HCT116 (cell line): ENCODE measurements around the gene SEMA4B. TPM values are rescaled to one million over a fixed set of nuclear protein-coding genes. Genes with fewer than 3 reads are reported as not detected.

Experiments used
- ATAC-seq: fragments of 200-7000 bp; cut with Tn5 transposase; 2 replicates; pipeline ENCODE4 v1.9.1; 2020; ENCODE audit warnings: mild to moderate bottlenecking, moderate library complexity
- BruUV-seq: library from RNA; stranded (reverse); fragments of 400-500 nt; replicated peaks from 2 replicates; lab custom pipeline; 2021; lab: Mats Ljungman, UMichigan
- CTCF ChIA-PET: fragments of 300-600 bp; sonication (Branson Sonifier 250); formaldehyde crosslinking; loops from one replicate; lab custom pipeline; 2021; ENCODE audit warnings: antibody characterized with exemption; lab: Charles Lee
- POLR2A ChIA-PET: fragments of 300-600, 350-600 bp; sonication (Branson Sonifier 250); formaldehyde crosslinking; loops from one replicate; lab custom pipeline; 2021; ENCODE audit warnings: antibody characterized with exemption; lab: Charles Lee
- RAD21 ChIA-PET, 2 experiments: fragments of 300-600 bp; sonication (Branson Sonifier 250); formaldehyde crosslinking; loops; one replicate each; lab custom pipeline; 2023; ENCODE audit warnings: low total read pairs in 2 of 2; ENCODE audit not compliant: uncharacterized antibody in 2 of 2, unreplicated experiment in 2 of 2, low non-redundant PET in 1 of 2; lab: Charles Lee
- DNase-seq: peaks from one replicate; pipeline ENCODE4 v3.0.0-alpha.2; 2010; ENCODE audit warnings: low read depth, low spot score
- H2AFZ ChIP-seq: fragments of 200-600 bp; shearing (Covaris generic), sonication (generic); 2 replicates; pipeline ENCODE4 v1.6.1; 2017; ENCODE audit warnings: low read depth, mixed run types, mixed read lengths, antibody characterized with exemption, low read length; ENCODE audit not compliant: poor library complexity, severe bottlenecking
- H3K27ac ChIP-seq: 2 replicates; pipeline ENCODE4 v1.5.1; 2012; ENCODE audit warnings: low read depth, low read length
- H3K27me3 ChIP-seq: fragments of 200-600 bp; sonication (generic); 2 replicates; pipeline ENCODE4 v1.6.1; 2016; ENCODE audit warnings: mixed run types, low read length, mixed read lengths; ENCODE audit not compliant: insufficient read depth
- H3K36me3 ChIP-seq, 2 experiments: fragments of 200-500 bp in 1 of 2; fragments of 200-600 bp in 1 of 2; sonication (Bioruptor generic) in 1 of 2; sonication (generic) in 1 of 2; 2 replicates each; pipeline versions ENCODE4 v1.5.1 to v1.6.1; 2014 to 2016; ENCODE audit warnings: low read length in 2 of 2, inconsistent platforms in 1 of 2, mixed read lengths in 1 of 2, mixed run types in 1 of 2; ENCODE audit not compliant: insufficient read depth in 2 of 2, control insufficient read depth in 1 of 2
- H3K4me1 ChIP-seq, 2 experiments: fragments of 200-600 bp in 1 of 2; sonication (generic) in 1 of 2; 2 replicates each; pipeline versions ENCODE4 v1.5.1 to v1.6.1; 2012 to 2017; ENCODE audit warnings: low read length in 2 of 2, inconsistent platforms in 1 of 2, mild to moderate bottlenecking in 1 of 2, mixed read lengths in 1 of 2, mixed run types in 1 of 2, moderate library complexity in 1 of 2; ENCODE audit not compliant: insufficient read depth in 2 of 2, control insufficient read depth in 1 of 2
- H3K4me2 ChIP-seq: fragments of 200-600 bp; sonication (generic); 2 replicates; pipeline ENCODE4 v1.6.1; 2017; ENCODE audit warnings: mixed run types, low read length, mixed read lengths
- H3K4me3 ChIP-seq, 2 experiments: fragments of 200-600 bp in 1 of 2; sonication (generic) in 1 of 2; replicated peaks in 1 of 2; 2 replicates each; pipeline ENCODE4 v1.5.1; 2011 to 2016; ENCODE audit warnings: low read length in 2 of 2, control low read depth in 1 of 2, low read depth in 1 of 2, mild to moderate bottlenecking in 1 of 2, mixed read lengths in 1 of 2, mixed run types in 1 of 2
- H3K79me2 ChIP-seq: fragments of 200-600 bp; sonication (generic); 2 replicates; pipeline ENCODE4 v1.6.1; 2017; ENCODE audit warnings: mild to moderate bottlenecking, mixed run types, low read length, moderate library complexity, mixed read lengths; ENCODE audit not compliant: insufficient read depth
- H3K9ac ChIP-seq: fragments of 200-600 bp; sonication (generic); 2 replicates; pipeline ENCODE4 v1.6.1; 2016; ENCODE audit warnings: low read length, mixed read lengths
- H3K9me2 ChIP-seq: fragments of 200-600 bp; sonication (generic), shearing (Covaris generic); 2 replicates; pipeline ENCODE4 v1.6.1; 2017; ENCODE audit warnings: mixed run types, mild to moderate bottlenecking, moderate library complexity; ENCODE audit not compliant: insufficient read depth
- H3K9me3 ChIP-seq, 2 experiments: fragments of 200-500 bp in 1 of 2; fragments of 200-600 bp in 1 of 2; sonication (Bioruptor generic) in 1 of 2; sonication (generic) in 1 of 2; 2 replicates each; pipeline ENCODE4 v1.6.1; 2014 to 2017; ENCODE audit warnings: low read length in 2 of 2, mixed read lengths in 2 of 2, inconsistent platforms in 1 of 2, low read depth in 1 of 2, mild to moderate bottlenecking in 1 of 2, mixed run types in 1 of 2, moderate library complexity in 1 of 2; ENCODE audit not compliant: control insufficient read depth in 1 of 2, insufficient read depth in 1 of 2
- H4K20me1 ChIP-seq: fragments of 200-600 bp; sonication (generic), shearing (Covaris generic); 2 replicates; pipeline ENCODE4 v1.6.1; 2017; ENCODE audit warnings: mixed run types, mild to moderate bottlenecking, moderate library complexity; ENCODE audit not compliant: insufficient read depth
- CTCF ChIP-seq, 3 experiments: fragments of 200-600 bp in 1 of 3; sonication (generic) in 1 of 3; IDR thresholded peaks in 2 of 3; conservative IDR thresholded peaks in 1 of 3; 2 replicates each; pipeline ENCODE4 v1.5.1; 2012 to 2017; ENCODE audit warnings: low read depth in 2 of 3, low read length in 2 of 3, antibody characterized with exemption in 1 of 3, borderline replicate concordance in 1 of 3, control low read depth in 1 of 3, mild to moderate bottlenecking in 1 of 3, mixed read lengths in 1 of 3, mixed run types in 1 of 3, moderate library complexity in 1 of 3; ENCODE audit not compliant: insufficient read depth in 1 of 3
- ELF1 ChIP-seq: IDR thresholded peaks from 2 replicates; pipeline ENCODE4 v1.6.1; 2012; ENCODE audit warnings: low read depth, borderline replicate concordance
- POLR2AphosphoS5 ChIP-seq: IDR thresholded peaks from 2 replicates; pipeline ENCODE4 v1.6.1; 2011; ENCODE audit warnings: mild to moderate bottlenecking, low read depth, low read length, moderate library complexity
- YY1 ChIP-seq: IDR thresholded peaks from 2 replicates; pipeline ENCODE4 v1.6.1; 2011; ENCODE audit warnings: low read length, low read depth, moderate library complexity, mild to moderate bottlenecking; ENCODE audit not compliant: insufficient replicate concordance; ENCODE audit errors: extremely low read depth
- ZFX ChIP-seq: fragments of 450-650 bp; IDR thresholded peaks from 2 replicates; pipeline ENCODE4 v1.6.1; 2017
- intact Hi-C: fragments of 100-400 bp; cut with micrococcal nuclease; formaldehyde crosslinking; loops from 2 replicates; pipeline ENCODE4 v1.10.0; 2022
- total RNA-seq: library from RNA; stranded (reverse); gene quantifications from one replicate; pipeline ENCODE4 v1.2.1, GENCODE V29; 2021; ENCODE audit not compliant: unreplicated experiment

SEMA4B gene
- total RNA-seq, 1 experiment from 2014 or later, result 98.6 TPM

DNA sequence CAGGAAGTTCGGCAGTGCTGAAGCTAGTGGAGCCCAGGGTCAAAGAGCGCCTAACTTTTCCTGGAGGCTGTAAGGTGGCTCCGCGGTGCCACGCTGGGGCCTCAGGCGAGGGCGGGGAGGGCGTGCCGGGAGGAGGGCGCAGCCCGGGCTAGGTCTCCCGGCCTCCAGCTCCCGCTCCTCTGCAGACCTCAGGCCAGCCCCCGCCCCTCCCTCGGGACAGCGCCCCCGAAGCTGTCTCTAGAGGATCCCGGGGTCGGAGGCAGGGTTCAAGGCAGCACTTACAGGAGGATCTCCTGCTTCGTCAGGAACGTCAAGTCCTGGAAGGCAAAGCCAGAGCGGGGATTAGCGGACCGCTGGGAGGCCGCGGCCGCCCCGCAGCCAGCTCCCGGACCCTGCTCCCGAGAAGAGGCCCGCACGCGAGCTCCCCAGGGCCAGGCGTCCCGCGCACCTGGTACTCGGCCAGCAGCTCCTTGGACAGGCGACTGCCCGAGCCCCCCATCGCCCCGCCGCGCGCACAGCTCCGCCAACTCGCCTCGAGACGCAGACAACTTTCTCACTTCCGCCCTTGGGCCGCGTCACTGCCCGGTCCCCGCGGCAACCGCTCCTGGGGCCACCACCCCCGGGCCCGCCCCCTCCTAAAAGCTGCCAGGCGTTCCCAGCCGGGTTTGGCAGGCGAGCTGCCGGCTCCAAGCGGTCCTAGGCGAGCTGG, 32.4 kb downstream of the SEMA4B start, which contains the start of gene CIB1:
TSS of gene CIB1 (minus strand) at position 555 of the 709 bp plus-strand sequence. CDS start at position 499, 56 bp downstream.
- peak within 1 kb of the TSS; percentile 85 for H3K9ac ChIP-seq
- ChIA-PET RAD21 (interaction anchor here in 1 of 2 experiments (1.3 kb wide), 2 partner anchors 16 to 90 kb away, joined by 3 to 6 read pairs; no protein-coding TSS in a partner anchor), CTCF (interaction anchor here (0.6 to 2.7 kb wide), 14 partner anchors 11 to 147 kb away, joined by 3 to 26 read pairs (median 4); partner anchors contain the start of gene TTLL13), POLR2A (interaction anchor here (0.5 to 1.9 kb wide), 14 partner anchors 11 to 340 kb away, joined by 3 to 9 read pairs (median 4); partner anchors contain the start of genes AP3S2, IDH2 and TTLL13)
- ATAC-seq, result peak; percentile 93
- H3K4me3 ChIP-seq, result peak within 1 kb of the TSS; percentile 67 to 87
- no peak within 1 kb of the TSS for H2AFZ ChIP-seq
- no peaks in the 10 kb centered on the region for H3K27me3 ChIP-seq
- intact Hi-C loops, result no loop called here
- H3K27ac ChIP-seq, result peak within 1 kb of the TSS; percentile 69
- no peaks in the 10 kb centered on the region for H3K9me3 ChIP-seq
- no peaks in the 10 kb centered on the region for H3K9me2 ChIP-seq
- H3K36me3 ChIP-seq, result peaks cover 11 to 27% of the 10 kb centered on the region in 2 experiments; a peak in 3 of 4 replicates
- no peaks in the 10 kb centered on the region for H4K20me1 ChIP-seq
- H3K4me2 ChIP-seq, result peak within 1 kb of the TSS; percentile 89
- H3K79me2 ChIP-seq, result peaks cover 15% of the 10 kb centered on the region
- BruUV-seq, result TSS peak; percentile 67
- peak; percentile 92 for DNase-seq
- TF ChIP-seq ELF1 (no peak), POLR2AphosphoS5 (peak; percentile 66), YY1 (peak; percentile 36), CTCF (IDR thresholded peaks at IDR 0.05 in 2 of 3, conservative IDR thresholded peaks at IDR 0.05 in 1 of 3; ENCODE audit: borderline replicate concordance in 1 of 3, insufficient read depth in 1 of 3, low read depth in 2 of 3, low read length in 2 of 3) (peak in 1 of 3 experiments; percentile 37; a peak in 1 of 6 replicates), ZFX (peak; percentile 83; the same call in 1 of the 2 replicates)
- TF ChIP-seq, all 23 proteins: peak for 4
- H3K4me1 ChIP-seq, result peaks cover 9 to 49% of the 10 kb centered on the region in 2 experiments; a peak in 3 of 4 replicates
